ENCODE data around the gene ARSB. TPM values are rescaled to one million over a fixed set of nuclear protein-coding genes. Genes with fewer than 3 reads are reported as not detected.

ARSB gene
- total RNA-seq, 1 donor = 26.3 TPM

DNA sequence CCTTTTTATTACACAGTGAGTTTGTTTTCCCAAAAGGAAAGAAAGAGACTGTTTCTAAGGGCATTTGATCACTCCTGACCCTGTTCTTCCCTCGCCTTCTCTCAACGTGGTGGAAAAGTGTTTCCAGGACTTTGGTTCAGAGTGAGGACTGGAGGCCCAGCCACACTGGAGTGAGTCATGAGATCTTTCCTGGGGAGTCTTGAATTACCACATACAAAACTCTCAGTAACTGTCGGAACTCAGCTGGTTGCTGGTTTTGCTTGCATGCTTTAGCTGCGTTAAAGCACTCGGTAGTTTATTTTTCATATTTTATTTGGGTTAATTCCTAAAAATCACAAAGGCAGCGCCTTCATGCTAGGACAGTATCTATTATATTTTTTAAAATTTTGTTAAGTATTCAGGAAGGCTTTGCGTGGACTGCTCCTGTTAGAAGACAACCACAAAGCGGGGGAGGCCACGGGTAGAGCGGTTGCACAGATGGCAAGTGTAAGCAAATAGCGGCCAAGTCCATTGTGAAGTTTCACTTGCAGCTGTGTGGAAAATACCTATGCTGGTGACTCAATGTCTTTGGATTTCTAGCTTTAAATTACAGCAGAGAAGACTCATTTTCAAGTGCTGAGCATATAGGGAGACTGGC, 77.7 kb downstream of the ARSB start:
- DNase-seq (ENCODE audit: low read depth) = peak; percentile 93
- TF ChIP-seq, protein P1, sequence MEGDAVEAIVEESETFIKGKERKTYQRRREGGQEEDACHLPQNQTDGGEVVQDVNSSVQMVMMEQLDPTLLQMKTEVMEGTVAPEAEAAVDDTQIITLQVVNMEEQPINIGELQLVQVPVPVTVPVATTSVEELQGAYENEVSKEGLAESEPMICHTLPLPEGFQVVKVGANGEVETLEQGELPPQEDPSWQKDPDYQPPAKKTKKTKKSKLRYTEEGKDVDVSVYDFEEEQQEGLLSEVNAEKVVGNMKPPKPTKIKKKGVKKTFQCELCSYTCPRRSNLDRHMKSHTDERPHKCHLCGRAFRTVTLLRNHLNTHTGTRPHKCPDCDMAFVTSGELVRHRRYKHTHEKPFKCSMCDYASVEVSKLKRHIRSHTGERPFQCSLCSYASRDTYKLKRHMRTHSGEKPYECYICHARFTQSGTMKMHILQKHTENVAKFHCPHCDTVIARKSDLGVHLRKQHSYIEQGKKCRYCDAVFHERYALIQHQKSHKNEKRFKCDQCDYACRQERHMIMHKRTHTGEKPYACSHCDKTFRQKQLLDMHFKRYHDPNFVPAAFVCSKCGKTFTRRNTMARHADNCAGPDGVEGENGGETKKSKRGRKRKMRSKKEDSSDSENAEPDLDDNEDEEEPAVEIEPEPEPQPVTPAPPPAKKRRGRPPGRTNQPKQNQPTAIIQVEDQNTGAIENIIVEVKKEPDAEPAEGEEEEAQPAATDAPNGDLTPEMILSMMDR (IDR thresholded peaks at IDR 0.05; ENCODE audit: insufficient read depth, low read depth, low read length) = no peak
- H3K4me3 ChIP-seq (ENCODE audit: low read depth, low read length) = peak overlapping the region; percentile 33

DNA sequence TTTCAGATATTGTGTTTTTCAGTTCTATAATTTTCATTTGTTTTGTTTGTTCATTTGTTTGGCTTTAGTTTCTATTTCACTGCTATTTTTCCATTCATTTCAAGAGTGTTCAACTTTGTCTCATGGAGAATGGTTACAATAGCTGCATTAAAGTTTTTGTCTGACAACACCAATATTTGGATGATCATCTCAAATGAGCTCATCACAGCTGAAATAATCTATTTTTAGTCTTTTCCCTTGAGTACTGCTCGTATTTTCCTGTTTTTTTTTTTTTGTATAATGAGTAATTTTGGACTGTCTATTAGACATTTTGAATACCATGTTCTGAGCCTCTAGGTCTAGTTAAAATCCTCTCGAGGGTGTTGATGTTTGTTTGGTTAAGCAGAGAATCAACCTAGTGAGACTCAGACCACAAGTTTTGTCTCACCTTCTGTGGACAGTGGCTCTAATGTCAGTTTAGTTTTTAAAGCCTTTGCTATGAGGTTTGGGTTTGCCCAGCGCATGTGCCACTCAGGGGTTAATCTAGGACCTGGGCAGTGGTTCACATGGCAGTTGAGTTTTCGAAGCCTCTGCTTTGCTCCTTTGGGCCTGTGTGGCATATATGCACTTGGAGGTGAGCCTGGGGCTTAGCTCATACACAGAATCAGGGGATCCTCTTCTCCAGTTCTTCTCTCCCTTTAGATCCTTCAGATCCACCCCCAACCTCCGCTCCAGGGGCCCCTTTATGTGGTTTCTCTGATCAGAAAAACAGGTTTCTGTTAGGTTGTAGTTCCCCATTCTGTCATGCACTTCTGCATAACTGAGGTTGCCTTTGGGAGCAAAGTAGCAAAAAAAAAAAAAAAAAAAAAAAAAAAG, 79.8 kb downstream of the ARSB start:
- no peak for DNase-seq (ENCODE audit: low read depth)
- no peak overlapping the region for H3K4me3 ChIP-seq (ENCODE audit: low read depth, low read length)
- TF ChIP-seq, protein P1 (IDR thresholded peaks at IDR 0.05; ENCODE audit: insufficient read depth, low read depth, low read length) = no peak

DNA sequence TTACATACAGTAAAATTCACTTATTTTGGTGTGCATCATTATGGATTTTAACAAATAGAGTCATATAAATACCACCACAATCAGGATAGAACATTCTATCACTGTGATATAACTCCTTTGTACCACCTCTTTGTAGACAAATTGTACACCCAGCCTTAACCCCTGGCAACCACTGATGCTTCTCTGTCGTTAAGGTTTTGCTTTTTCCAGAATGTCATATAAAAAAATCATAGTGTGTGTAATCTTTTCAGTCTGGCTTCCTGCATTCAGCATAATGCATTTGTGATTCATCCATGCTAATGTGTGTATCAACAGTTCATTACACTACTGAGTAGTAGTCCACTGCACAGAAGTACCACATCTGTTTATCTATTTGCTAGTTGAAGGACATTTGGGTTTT, 81.2 kb downstream of the ARSB start:
- no peak for DNase-seq (ENCODE audit: low read depth)
- TF ChIP-seq, protein P1 (IDR thresholded peaks at IDR 0.05; ENCODE audit: insufficient read depth, low read depth, low read length) = no peak
- no peak overlapping the region for H3K4me3 ChIP-seq (ENCODE audit: low read depth, low read length)

DNA sequence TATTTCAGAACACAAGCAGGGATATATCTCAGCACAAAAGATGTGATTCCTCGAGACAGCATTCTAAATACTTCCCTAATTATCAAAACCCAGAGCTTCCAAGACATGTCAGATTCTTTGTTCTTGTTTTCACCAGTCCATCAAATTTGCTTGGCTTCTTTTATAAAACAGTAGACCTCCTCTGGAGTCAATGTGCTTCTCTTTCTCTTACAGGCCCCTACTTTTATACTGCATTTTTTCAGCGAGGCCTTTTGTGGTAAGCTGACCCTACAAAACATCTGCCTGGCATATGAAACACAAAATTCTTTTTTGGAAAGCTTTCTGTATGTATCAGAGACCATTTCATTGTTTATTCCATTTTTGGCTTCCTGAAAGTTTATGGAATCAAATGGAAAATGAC, 81.8 kb downstream of the ARSB start:
- TF ChIP-seq, protein P1 (IDR thresholded peaks at IDR 0.05; ENCODE audit: insufficient read depth, low read depth, low read length) = no peak
- no peak overlapping the region for H3K4me3 ChIP-seq (ENCODE audit: low read depth, low read length)
- DNase-seq (ENCODE audit: low read depth) = no peak

DNA sequence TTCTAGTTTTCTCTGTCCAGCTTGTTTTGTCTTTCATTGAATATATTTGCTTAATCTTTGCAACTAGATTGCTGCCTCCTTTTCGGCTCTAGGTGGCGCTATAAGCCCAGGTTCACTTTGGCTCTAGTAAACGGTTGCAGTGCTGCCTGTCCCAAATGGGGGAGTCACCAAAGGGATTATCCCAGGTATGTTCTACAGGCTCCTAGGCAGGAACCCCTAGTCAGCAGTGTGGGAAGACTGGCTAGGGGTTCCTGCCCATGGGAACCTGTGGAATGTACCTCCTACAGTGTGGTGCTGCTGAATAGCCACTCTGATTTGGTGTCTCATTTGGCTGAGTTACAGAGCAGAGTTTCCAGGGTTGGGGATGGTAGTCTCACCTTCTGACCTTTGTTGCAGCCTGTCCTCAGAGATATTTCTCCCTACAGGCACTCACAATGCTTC, 85.2 kb downstream of the ARSB start:
- no peak overlapping the region for H3K4me3 ChIP-seq (ENCODE audit: low read depth, low read length)
- TF ChIP-seq, protein P1 (IDR thresholded peaks at IDR 0.05; ENCODE audit: insufficient read depth, low read depth, low read length) = peak; percentile 86
- DNase-seq (ENCODE audit: low read depth) = peak; percentile 68

DNA sequence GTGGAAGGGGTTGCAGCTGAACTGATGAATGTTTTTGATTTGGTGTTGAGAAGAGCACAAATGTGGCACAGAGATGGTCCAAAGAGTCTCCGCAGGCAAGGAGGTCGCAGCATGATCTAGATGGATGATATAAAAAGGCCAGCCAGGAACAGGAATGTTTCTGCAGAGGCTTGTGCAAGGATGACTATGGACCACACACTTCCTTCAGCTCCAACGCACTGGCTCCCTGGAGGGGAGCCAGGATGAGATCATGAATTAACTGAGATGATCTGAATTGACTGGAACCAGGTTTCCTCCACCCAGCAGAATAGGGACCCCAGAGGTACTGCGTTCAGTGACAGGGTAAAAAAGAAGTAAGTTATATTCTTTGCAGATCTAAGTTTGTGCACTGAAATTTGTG, 89.0 kb downstream of the ARSB start:
- peak; percentile 36 for DNase-seq (ENCODE audit: low read depth)
- no peak overlapping the region for H3K4me3 ChIP-seq (ENCODE audit: low read depth, low read length)
- TF ChIP-seq, protein P1 (IDR thresholded peaks at IDR 0.05; ENCODE audit: insufficient read depth, low read depth, low read length) = no peak

Measured in fibroblast of villous mesenchyme (primary cell).